GM12864 (cell line): ENCODE measurements around the gene FIP1L1.

Source experiments
- DNase-seq: peaks from one replicate; pipeline ENCODE4 v3.0.0-alpha.2; 2011; ENCODE audit warnings: low read depth
- H3K4me3 ChIP-seq: 2 replicates; pipeline ENCODE4 v1.5.1; 2011; ENCODE audit warnings: mild to moderate bottlenecking, low read depth, low read length, control low read depth
- CTCF ChIP-seq: IDR thresholded peaks from 2 replicates; pipeline ENCODE4 v1.5.1; 2011; ENCODE audit warnings: low read depth, mild to moderate bottlenecking, moderate library complexity, low read length, control low read depth, inconsistent platforms; ENCODE audit errors: missing control alignments

FIP1L1 gene

GRCh38 chr4:53490965-53491622, 113.7 kb downstream of the FIP1L1 start:
- no peak overlapping the region for H3K4me3 ChIP-seq
- peak; percentile 58 for TF ChIP-seq CTCF
- DNase-seq: peak; percentile 21

- no peak for TF ChIP-seq CTCF
- DNase-seq: no peak
- H3K4me3 ChIP-seq: no peak overlapping the region
Observed at GRCh38 chr4:53494851-53495250, 117.4 kb downstream of the FIP1L1 start.

- TF ChIP-seq CTCF: no peak
- no peak for DNase-seq
- no peak overlapping the region for H3K4me3 ChIP-seq
Observed at GRCh38 chr4:53497487-53498244, 120.2 kb downstream of the FIP1L1 start.

- H3K4me3 ChIP-seq: no peak overlapping the region
- TF ChIP-seq CTCF: no peak
- no peak for DNase-seq
Observed at GRCh38 chr4:53498706-53499105, 121.3 kb downstream of the FIP1L1 start.

GRCh38 chr4:53499791-53500190, 122.3 kb downstream of the FIP1L1 start:
- no peak overlapping the region for H3K4me3 ChIP-seq
- no peak for TF ChIP-seq CTCF
- DNase-seq: no peak

GRCh38 chr4:53500546-53500945, 123.1 kb downstream of the FIP1L1 start:
- no peak for DNase-seq
- H3K4me3 ChIP-seq: no peak overlapping the region
- TF ChIP-seq CTCF: no peak
